PC-3 (cell line): Measurements from ENCODE around the gene GNAT3.

Experiments used
- CTCF ChIP-seq: fragments of 300-600 bp; sonication (generic); conservative IDR thresholded peaks from 2 replicates; pipeline ENCODE4 v1.5.1; 2017; ENCODE audit warnings: antibody characterized with exemption, low read depth, mild to moderate bottlenecking, low read length
- EZH2 ChIP-seq: fragments of 300-600 bp; sonication (generic); IDR thresholded peaks from one replicate; pipeline ENCODE4 v1.6.1; 2017; ENCODE audit warnings: antibody characterized with exemption, mild to moderate bottlenecking, low read length; ENCODE audit not compliant: unreplicated experiment

GRCh38 chr7:80485721-80486120 lies 26.1 kb downstream of the GNAT3 start:
- TF ChIP-seq CTCF (no peak), EZH2 (no peak)
